ENCODE measurements around the gene SARNP.

- TF ChIP-seq CTCF (IDR thresholded peaks at IDR 0.05; ENCODE audit: low read length), result no peak
- no peak for TF ChIP-seq EZH2 (IDR thresholded peaks at IDR 0.05; ENCODE audit: borderline replicate concordance, low read length)
Measured at GRCh38 chr12:55741931-55742680, 75.4 kb downstream of the SARNP start.
